Measurements from ENCODE around the gene GPR15. TPM values are rescaled to one million over a fixed set of nuclear protein-coding genes. Genes with fewer than 3 reads are reported as not detected.
A peak's percentile ranks its signal among the peaks of the same experiment; 100 is the strongest.

Gene GPR15
- total and polyA plus RNA-seq, 10 of the 15 experiments (the other 5 are each of a cell fraction or from before 2014, with no cell fraction given), result 70.7 to 150 (median 115) TPM

- TF ChIP-seq EZH2 (IDR thresholded peaks at IDR 0.05; ENCODE audit: borderline replicate concordance, control insufficient read depth, low read depth, low read length) (no peak), TCF3 (IDR thresholded peaks at IDR 0.05; ENCODE audit: borderline replicate concordance, insufficient read depth, low read depth, low read length) (no peak), ZNF274 (IDR thresholded peaks at IDR 0.05; ENCODE audit: insufficient read depth, insufficient read length) (no peak), ETV6 (conservative IDR thresholded peaks at IDR 0.05 in 1 of 2, IDR thresholded peaks at IDR 0.05 in 1 of 2; ENCODE audit: borderline replicate concordance in 1 of 2, low read depth in 1 of 2) (no peak), CUX1 (IDR thresholded peaks at IDR 0.05; ENCODE audit: insufficient replicate concordance, low read depth, low read length) (no peak), DPF2 (IDR thresholded peaks at IDR 0.05) (peak; percentile 48; the same call in 1 of the 2 replicates), NBN (IDR thresholded peaks at IDR 0.05) (no peak), RUNX3 (IDR thresholded peaks at IDR 0.05; ENCODE audit: low read length) (peak; percentile 86), KAT2A (conservative IDR thresholded peaks at IDR 0.05; ENCODE audit: control insufficient read depth, low read depth, low read length) (no peak), MEF2A (IDR thresholded peaks at IDR 0.05; ENCODE audit: insufficient read depth, low read depth, low read length) (no peak), CEBPB (IDR thresholded peaks at IDR 0.05; ENCODE audit: borderline replicate concordance in 1 of 2, low read depth in 2 of 2, low read length in 2 of 2) (no peak), PAX8 (IDR thresholded peaks at IDR 0.05) (no peak), ESRRA (IDR thresholded peaks at IDR 0.05; ENCODE audit: low read length) (no peak), RFX5 (IDR thresholded peaks at IDR 0.05; ENCODE audit: low read depth, low read length) (no peak), SMAD1 (IDR thresholded peaks at IDR 0.05; ENCODE audit: low read depth, partially characterized antibody) (no peak), FOXK2 (IDR thresholded peaks at IDR 0.05) (no peak), TAF1 (IDR thresholded peaks at IDR 0.05; ENCODE audit: borderline replicate concordance, low read depth, low read length) (peak; percentile 36; the same call in 1 of the 2 replicates), ASH2L (IDR thresholded peaks at IDR 0.05; ENCODE audit: borderline replicate concordance, low read depth) (no peak), BCLAF1 (IDR thresholded peaks at IDR 0.05) (no peak), CBX3 (IDR thresholded peaks at IDR 0.05; ENCODE audit: borderline replicate concordance, low read depth) (no peak), ELK1 (IDR thresholded peaks at IDR 0.05; ENCODE audit: low read depth, low read length) (no peak), SMAD5 (IDR thresholded peaks at IDR 0.05; ENCODE audit: low read depth) (no peak)
Measured at GRCh38 chr3:98567666-98568270, 36.0 kb downstream of the GPR15 start (continued).

Data from GM12878 (cell line).